Activated naive CD8-positive, alpha-beta T cell treated with anti-CD3 and anti-CD28 coated beads for 36 hours (primary cell): ENCODE results near the gene PACS1. TPM values are rescaled to one million over a fixed set of nuclear protein-coding genes. Genes with fewer than 3 reads are reported as not detected.
A peak's percentile ranks its signal among the peaks of the same experiment; 100 is the strongest.

Source experiments
- DNase-seq: peaks from one replicate; pipeline ENCODE4 v3.0.0; 2021
- H3K27ac Mint-ChIP-seq: one replicate; pipeline ENCODE4 v1.8.0; 2022; ENCODE audit warnings: mild to moderate bottlenecking, moderate library complexity, mixed read lengths
- H3K27me3 Mint-ChIP-seq: one replicate; pipeline ENCODE4 v1.8.0; 2022; ENCODE audit warnings: mild to moderate bottlenecking, mixed read lengths
- H3K36me3 Mint-ChIP-seq: one replicate; pipeline ENCODE4 v1.8.0; 2021; ENCODE audit warnings: mild to moderate bottlenecking, mixed read lengths
- H3K4me1 Mint-ChIP-seq: one replicate; pipeline ENCODE4 v1.8.0; 2021; ENCODE audit warnings: mixed read lengths
- H3K4me3 Mint-ChIP-seq: one replicate; pipeline ENCODE4 v1.8.0; 2022; ENCODE audit warnings: mild to moderate bottlenecking, moderate library complexity, mixed read lengths
- H3K9me3 Mint-ChIP-seq: one replicate; pipeline ENCODE4 v1.8.0; 2022; ENCODE audit warnings: mixed read lengths
- total RNA-seq, 2 experiments: library from RNA; stranded (reverse); gene quantifications; one replicate each; pipeline ENCODE4 v1.2.3, GENCODE V29; 2021

The PACS1 gene
- total RNA-seq, 2 experiments from 2014 or later, result 58.4 to 61.4 TPM

DNA sequence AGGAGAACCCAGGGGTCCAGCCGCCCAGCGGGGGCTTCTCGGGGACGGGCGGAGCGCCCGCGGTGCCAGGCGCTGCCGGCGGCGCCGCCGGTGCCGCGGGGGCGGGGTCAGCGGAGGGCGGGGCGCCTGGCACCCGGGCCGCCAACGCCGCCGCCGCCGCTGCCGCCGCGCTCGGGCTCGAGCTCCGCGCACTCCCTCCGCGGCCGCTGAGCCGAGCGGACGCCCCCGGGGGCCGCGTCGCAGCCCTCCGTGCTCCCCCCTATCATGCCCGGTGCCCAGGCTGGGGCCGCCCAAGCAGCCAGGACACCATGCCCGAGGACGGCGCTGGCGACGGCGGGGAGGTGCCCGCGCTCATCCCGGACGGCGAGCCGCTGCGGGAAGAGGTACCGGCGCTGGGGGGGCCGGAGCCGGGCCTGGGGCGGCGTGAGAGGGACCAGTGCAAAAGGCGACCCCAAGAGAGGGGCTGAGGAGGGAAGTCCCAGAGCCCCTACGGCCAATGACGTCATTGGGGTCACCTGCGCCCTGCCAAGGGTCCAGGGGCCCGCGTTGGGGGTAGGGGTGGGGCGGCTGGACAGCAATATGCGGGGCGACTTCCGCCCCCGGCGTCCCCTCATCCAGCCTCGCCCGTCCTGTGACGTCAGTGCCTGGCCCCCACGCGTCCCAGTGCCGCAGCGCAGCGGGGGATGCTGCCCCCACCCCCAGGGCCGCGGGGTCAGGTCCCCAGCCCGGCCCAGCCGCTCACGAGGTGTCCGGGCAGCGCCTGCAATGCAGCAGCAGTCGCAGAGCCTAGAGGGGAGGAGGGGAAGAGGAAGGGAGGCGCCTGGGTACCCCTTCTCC, 221.9 kb downstream of the PACS1 start, which contains the start of gene TMEM151A:
Gene TMEM151A (plus strand): TSS at position 189 of the 837 bp plus-strand sequence. CDS start 120 bp downstream, at position 309.
- no peak within 1 kb of the TSS for H3K27ac Mint-ChIP-seq
- H3K4me3 Mint-ChIP-seq, result peak within 1 kb of the TSS; percentile 40
- peaks cover 23% of the 10 kb centered on the region for H3K4me1 Mint-ChIP-seq
- H3K27me3 Mint-ChIP-seq, result peaks cover 25% of the 10 kb centered on the region
- H3K9me3 Mint-ChIP-seq, result no peaks in the 10 kb centered on the region
- no peaks in the 10 kb centered on the region for H3K36me3 Mint-ChIP-seq
- DNase-seq, result no peak

DNA sequence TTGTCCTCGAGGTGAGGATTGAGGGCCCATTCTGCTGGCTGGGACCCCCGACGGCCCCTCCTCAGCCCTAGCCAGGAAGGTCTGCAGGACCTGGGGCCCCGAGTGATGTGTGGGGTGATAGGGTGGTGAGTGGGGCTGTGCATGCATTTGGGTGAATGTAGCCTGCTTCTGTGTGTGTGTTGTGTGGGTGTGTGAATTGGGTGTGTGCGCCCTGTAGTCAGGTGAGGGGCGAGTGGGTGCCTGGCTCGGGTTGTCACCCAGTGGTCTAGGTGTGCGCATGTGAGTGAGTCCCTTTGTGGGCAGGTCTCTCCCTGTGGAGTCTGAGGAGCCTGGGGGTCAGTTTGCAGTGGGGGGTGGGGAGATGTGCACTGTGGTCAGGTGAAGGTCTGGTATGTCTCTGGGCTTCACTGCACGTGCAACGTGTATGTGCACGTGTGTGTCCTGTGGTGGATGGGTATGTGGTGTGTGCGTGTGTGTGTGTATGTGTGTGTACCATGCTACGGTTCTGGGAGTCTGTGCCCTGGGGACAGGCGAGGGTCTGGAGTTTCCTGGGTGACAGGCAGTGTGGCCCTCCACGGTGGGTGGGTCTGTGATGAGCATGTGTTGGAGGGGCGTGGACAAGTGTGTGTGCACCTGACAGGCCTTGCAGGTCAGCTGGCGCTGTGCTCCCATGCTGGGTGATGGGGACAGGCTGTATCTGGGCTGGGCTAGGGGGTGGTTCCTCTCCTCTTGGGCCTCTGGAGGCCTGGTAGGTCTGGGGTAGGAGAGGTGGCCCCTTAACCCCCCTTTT, 222.7 kb downstream of the PACS1 start:
- no peaks in the 10 kb centered on the region for H3K9me3 Mint-ChIP-seq
- peaks cover 15% of the 10 kb centered on the region for H3K4me1 Mint-ChIP-seq
- H3K27me3 Mint-ChIP-seq, result peaks cover 25% of the 10 kb centered on the region
- DNase-seq, result no peak
- no peaks in the 10 kb centered on the region for H3K36me3 Mint-ChIP-seq
- no peak overlapping the region for H3K27ac Mint-ChIP-seq
- H3K4me3 Mint-ChIP-seq, result peak overlapping the region; percentile 40

DNA sequence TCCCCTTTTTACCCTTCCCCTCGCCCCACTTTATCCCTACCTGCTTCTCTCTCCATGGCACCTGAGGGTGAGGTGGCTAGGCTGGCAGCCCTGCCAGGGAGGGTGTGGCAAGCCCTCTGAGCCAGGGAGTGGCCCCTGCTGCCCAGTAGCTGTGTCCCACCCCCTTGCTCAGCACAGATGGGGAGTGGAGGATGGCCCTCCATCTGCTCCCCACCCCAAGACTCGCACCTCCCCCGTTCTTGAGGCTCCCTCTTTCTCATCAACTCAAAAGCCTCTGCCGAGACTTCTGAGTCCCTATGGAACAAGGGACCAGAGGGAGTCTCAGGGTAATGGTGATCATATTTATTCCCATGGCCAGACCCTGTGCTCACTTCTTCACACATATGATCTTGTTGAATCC, 223.3 kb downstream of the PACS1 start:
- peaks cover 25% of the 10 kb centered on the region for H3K27me3 Mint-ChIP-seq
- no peaks in the 10 kb centered on the region for H3K9me3 Mint-ChIP-seq
- H3K4me1 Mint-ChIP-seq, result peaks cover 15% of the 10 kb centered on the region
- H3K36me3 Mint-ChIP-seq, result no peaks in the 10 kb centered on the region
- no peak overlapping the region for H3K4me3 Mint-ChIP-seq
- H3K27ac Mint-ChIP-seq, result no peak overlapping the region
- no peak for DNase-seq

DNA sequence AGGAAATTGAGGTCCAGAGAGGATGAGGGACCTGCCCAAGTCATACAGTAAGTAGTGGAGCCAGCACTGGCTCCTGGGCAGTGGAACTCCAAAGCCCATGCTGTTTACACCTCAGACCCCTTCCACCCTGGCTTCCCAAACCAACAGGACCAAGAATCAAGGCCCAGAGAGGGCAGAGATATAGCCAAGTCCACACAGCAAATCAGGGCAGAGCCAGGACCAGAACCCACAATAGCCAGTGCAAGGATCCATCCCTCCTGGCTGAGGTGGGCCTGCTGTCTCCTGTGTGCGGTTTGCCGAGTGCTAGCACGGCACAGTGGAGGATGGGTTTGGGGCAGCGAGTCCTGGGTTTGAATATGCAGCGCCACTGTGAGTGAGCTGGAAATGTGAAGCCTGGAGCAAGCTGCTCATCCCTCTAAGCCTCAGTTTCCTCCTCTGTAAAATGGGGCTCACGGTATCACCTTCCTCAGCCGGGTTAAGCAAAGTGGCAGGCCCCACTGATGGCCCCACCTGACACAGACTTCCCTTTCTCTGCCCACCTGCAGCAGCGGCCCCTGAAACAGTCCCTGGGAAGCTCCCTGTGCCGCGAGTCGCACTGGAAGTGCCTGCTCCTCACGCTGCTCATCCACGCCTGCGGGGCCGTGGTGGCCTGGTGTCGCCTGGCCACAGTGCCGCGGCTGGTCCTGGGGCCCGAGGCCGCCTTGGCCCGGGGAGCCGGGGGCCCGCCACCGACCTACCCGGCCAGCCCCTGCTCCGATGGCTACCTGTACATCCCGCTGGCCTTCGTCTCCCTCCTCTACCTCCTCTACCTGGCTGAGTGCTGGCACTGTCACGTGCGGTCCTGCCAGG, 223.9 kb downstream of the PACS1 start:
- H3K4me3 Mint-ChIP-seq, result no peak overlapping the region
- no peaks in the 10 kb centered on the region for H3K9me3 Mint-ChIP-seq
- DNase-seq, result no peak
- no peak overlapping the region for H3K27ac Mint-ChIP-seq
- no peaks in the 10 kb centered on the region for H3K36me3 Mint-ChIP-seq
- peaks cover 15% of the 10 kb centered on the region for H3K4me1 Mint-ChIP-seq
- H3K27me3 Mint-ChIP-seq, result peaks cover 25% of the 10 kb centered on the region

Other genes with a start within 250 kb of the PACS1 start
- gene SNX32, start 236.3 kb upstream of the PACS1 start, total RNA-seq, result 1 to 10 TPM; 2.4 to 3.3 TPM
- 1,000 to 10,000 TPM; 1,050 to 1,075 TPM for gene CFL1, start 212.1 kb upstream of the PACS1 start, total RNA-seq
- gene MUS81, start 209.8 kb upstream of the PACS1 start, total RNA-seq, result 10 to 100 TPM; 64.0 to 67.4 TPM
- 1 to 10 TPM; 8.5 to 8.9 TPM for gene EFEMP2, start 197.5 kb upstream of the PACS1 start, total RNA-seq
- 10 to 100 TPM; 39.3 to 41.5 TPM for gene CTSW, start 190.4 kb upstream of the PACS1 start, total RNA-seq
- 100 to 1,000 TPM; 113 to 114 TPM for gene FIBP, start 181.8 kb upstream of the PACS1 start, total RNA-seq
- gene CCDC85B, start 179.6 kb upstream of the PACS1 start, total RNA-seq, result 10 to 100 TPM; 78.5 to 81.3 TPM
- gene FOSL1, start 169.9 kb upstream of the PACS1 start, total RNA-seq, result 10 to 100 TPM; 15.8 to 16.0 TPM
- 10 to 100 TPM; 16.8 to 16.9 TPM for gene C11orf68, start 151.2 kb upstream of the PACS1 start, total RNA-seq
- gene DRAP1, start 150.8 kb upstream of the PACS1 start, total RNA-seq, result 100 to 1,000 TPM; 108 to 109 TPM
- gene TSGA10IP, start 124.8 kb upstream of the PACS1 start, total RNA-seq, result not detected
- 10 to 100 TPM; 59.6 to 62.6 TPM for gene SART1, start 108.5 kb upstream of the PACS1 start, total RNA-seq
- gene EIF1AD, start 68.1 kb upstream of the PACS1 start, total RNA-seq, result 10 to 100 TPM; 56.8 to 63.7 TPM
- gene BANF1, start 67.8 kb upstream of the PACS1 start, total RNA-seq, result 100 to 1,000 TPM; 253 to 277 TPM
- not detected for gene CST6, start 58.3 kb upstream of the PACS1 start, total RNA-seq
- gene CATSPER1, start 43.8 kb upstream of the PACS1 start, total RNA-seq, result not detected
- under 1 TPM; 0.70 to 0.95 TPM for gene GAL3ST3, start 21.1 kb upstream of the PACS1 start, total RNA-seq
- 100 to 1,000 TPM; 268 TPM for gene SF3B2, start 17.9 kb upstream of the PACS1 start, total RNA-seq
- gene KLC2, start 187.4 kb downstream of the PACS1 start, total RNA-seq, result 10 to 100 TPM; 39.4 to 40.2 TPM
- gene RAB1B, start 198.4 kb downstream of the PACS1 start, total RNA-seq, result 100 to 1,000 TPM in 1 of 2 experiments, 10 to 100 TPM in 1; 97.6 to 102 TPM
- gene CNIH2, start 207.9 kb downstream of the PACS1 start, total RNA-seq, result 1 to 10 TPM; 1.9 to 2.2 TPM
- 10 to 100 TPM; 64.1 to 72.4 TPM for gene YIF1A, start 218.9 kb downstream of the PACS1 start, total RNA-seq
- gene TMEM151A, start 221.6 kb downstream of the PACS1 start, total RNA-seq, result not detected
- 10 to 100 TPM; 11.0 to 11.9 TPM for gene CD248, start 246.8 kb downstream of the PACS1 start, total RNA-seq